Adrenal gland (tissue), 5 donors: Measurements from ENCODE around the gene LYPD5.
"Not testable (repeated sequence)": the region's sequence is repeated elsewhere in the genome, so short reads cannot be mapped to it uniquely, and the experiment has no call there.

Source experiments
- POLR2A ChIP-seq, 2 donors: fragments of 450-650 bp; IDR thresholded peaks; one replicate each; pipeline ENCODE4 v1.6.1; 2017; ENCODE audit warnings: antibody characterized with exemption in 2 of 2, mild to moderate bottlenecking in 2 of 2, moderate library complexity in 1 of 2
- TF ChIP-seq, protein P1 (sequence below), 6 experiments: fragments of 450-650 bp in 4 of 6; fragments of 200-600 bp in 2 of 6; sonication (generic) in 1 of 6; IDR thresholded peaks; 1 replicate in 5 of 6; 2 replicates in 1 of 6; pipeline versions ENCODE4 v1.5.1 to v1.8.0; 2016 to 2021; ENCODE audit warnings: antibody characterized with exemption in 6 of 6, mild to moderate bottlenecking in 2 of 6, moderate library complexity in 1 of 6
- donor health status: DM: no; HTN: no; CAD: no.

DNA sequence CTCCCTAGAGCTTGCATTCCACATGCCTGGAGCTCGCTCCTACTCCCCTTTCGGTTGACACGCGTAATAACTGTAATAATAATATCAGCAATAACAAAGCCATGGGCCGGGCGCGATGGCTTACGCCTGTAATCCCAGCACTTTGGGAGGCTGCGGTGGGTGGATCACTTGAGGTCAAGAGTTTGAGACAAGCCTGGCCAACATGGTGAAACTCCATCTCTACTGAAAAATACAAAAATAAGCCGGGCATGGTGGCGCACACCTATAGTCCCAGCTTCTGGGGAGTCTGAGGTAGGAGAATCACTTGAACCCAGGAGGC lies 27.3 kb downstream of the LYPD5 start:
- TF ChIP-seq, protein P1, sequence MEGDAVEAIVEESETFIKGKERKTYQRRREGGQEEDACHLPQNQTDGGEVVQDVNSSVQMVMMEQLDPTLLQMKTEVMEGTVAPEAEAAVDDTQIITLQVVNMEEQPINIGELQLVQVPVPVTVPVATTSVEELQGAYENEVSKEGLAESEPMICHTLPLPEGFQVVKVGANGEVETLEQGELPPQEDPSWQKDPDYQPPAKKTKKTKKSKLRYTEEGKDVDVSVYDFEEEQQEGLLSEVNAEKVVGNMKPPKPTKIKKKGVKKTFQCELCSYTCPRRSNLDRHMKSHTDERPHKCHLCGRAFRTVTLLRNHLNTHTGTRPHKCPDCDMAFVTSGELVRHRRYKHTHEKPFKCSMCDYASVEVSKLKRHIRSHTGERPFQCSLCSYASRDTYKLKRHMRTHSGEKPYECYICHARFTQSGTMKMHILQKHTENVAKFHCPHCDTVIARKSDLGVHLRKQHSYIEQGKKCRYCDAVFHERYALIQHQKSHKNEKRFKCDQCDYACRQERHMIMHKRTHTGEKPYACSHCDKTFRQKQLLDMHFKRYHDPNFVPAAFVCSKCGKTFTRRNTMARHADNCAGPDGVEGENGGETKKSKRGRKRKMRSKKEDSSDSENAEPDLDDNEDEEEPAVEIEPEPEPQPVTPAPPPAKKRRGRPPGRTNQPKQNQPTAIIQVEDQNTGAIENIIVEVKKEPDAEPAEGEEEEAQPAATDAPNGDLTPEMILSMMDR (IDR thresholded peaks at IDR 0.05) = not testable (repeated sequence)
- not testable (repeated sequence) for TF ChIP-seq POLR2A (IDR thresholded peaks at IDR 0.05)
